Cardiac fibroblast (primary cell): ENCODE measurements around the gene PARVA.

Experiments used
- DNase-seq, 2 donors: peaks; one replicate each; pipeline versions ENCODE4 v3.0.0 to v3.0.0-alpha.2; 2010; ENCODE audit warnings: low read depth in 2 of 2
- H3K4me3 ChIP-seq, 2 donors: replicated peaks in 1 of 2; 1 replicate in 1 of 2; 2 replicates in 1 of 2; pipeline ENCODE4 v1.5.1; 2011; ENCODE audit warnings: low read depth in 2 of 2, low read length in 2 of 2, mild to moderate bottlenecking in 2 of 2, moderate library complexity in 1 of 2
- CTCF ChIP-seq: IDR thresholded peaks from one replicate; pipeline ENCODE4 v1.5.1; 2011; ENCODE audit warnings: low read depth, mild to moderate bottlenecking, low read length, inconsistent platforms

The PARVA gene

GRCh38 chr11:12509371-12509770, 132.0 kb downstream of the PARVA start:
- DNase-seq, result no peak
- TF ChIP-seq CTCF, result no peak
- H3K4me3 ChIP-seq, result no peak overlapping the region

- H3K4me3 ChIP-seq, result no peak overlapping the region
- no peak for TF ChIP-seq CTCF
- no peak for DNase-seq
These were observed 134.8 kb downstream of the PARVA start for GRCh38 chr11:12512132-12512531.

- no peak for TF ChIP-seq CTCF
- H3K4me3 ChIP-seq, result no peak overlapping the region
- DNase-seq, result peak in 1 of 2 donors; percentile 15
These were observed 135.5 kb downstream of the PARVA start for GRCh38 chr11:12512826-12513395.

GRCh38 chr11:12516387-12517105, 139.2 kb downstream of the PARVA start:
- no peak overlapping the region for H3K4me3 ChIP-seq

GRCh38 chr11:12517306-12517705, 139.9 kb downstream of the PARVA start:
- no peak overlapping the region for H3K4me3 ChIP-seq
- TF ChIP-seq CTCF, result no peak
- DNase-seq, result no peak

More at GRCh38 chr11:12516387-12517105, 139.2 kb downstream of the PARVA start:
- no peak for DNase-seq
- no peak for TF ChIP-seq CTCF

GRCh38 chr11:12517741-12518140, 140.4 kb downstream of the PARVA start:
- TF ChIP-seq CTCF, result no peak
- DNase-seq, result no peak
- H3K4me3 ChIP-seq, result no peak overlapping the region
